Measurements from ENCODE around the gene TET2. TPM values are rescaled to one million over a fixed set of nuclear protein-coding genes. Genes with fewer than 3 reads are reported as not detected.

Gene TET2
- total and polyA plus RNA-seq, 11 donors, result 2.9 to 25.6 (median 13.7) TPM

DNA sequence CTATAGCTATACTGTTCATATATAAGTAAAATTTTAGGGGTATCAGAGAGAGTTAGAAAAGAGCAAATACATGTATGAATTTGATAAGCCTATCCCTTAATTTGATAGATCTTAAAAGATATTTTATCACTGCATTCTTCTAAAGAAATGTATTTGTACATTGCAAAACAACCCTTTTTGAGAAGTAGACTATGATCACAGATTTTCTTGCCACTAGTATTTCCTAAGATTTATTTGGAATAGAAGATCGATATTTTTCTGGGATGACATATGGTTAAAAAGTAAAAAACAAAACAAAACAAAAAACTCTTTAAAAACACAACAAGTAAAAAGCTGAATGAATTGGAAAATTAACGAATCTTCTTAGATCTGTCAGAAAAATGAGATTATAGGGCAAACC is 27.4 kb downstream of the TET2 start:
- intact Hi-C loops (cut with DNase I), result no loop called here
- H3K4me3 ChIP-seq, result no peak overlapping the region
- ATAC-seq, result no peak
- H3K36me3 ChIP-seq, result peaks cover 0 to 10% (median 0%) of the 10 kb centered on the region in 9 donors
- H3K4me1 ChIP-seq, result peaks cover 0 to 21% (median 1%) of the 10 kb centered on the region in 12 donors
- no peaks in the 10 kb centered on the region for H3K27me3 ChIP-seq
- TF ChIP-seq POLR2A (IDR thresholded peaks at IDR 0.05), result no peak
- no peak for TF ChIP-seq CTCF (IDR thresholded peaks at IDR 0.05)
- 95 to 97% (median 97%) methylated on average over 2 of the region's 2 CpGs for WGBS, 4 donors
- H3K9me3 ChIP-seq, result no peaks in the 10 kb centered on the region
- DNase-seq, result no peak
- H3K27ac ChIP-seq, result no peak overlapping the region

GRCh38 chr4:105179539-105180401 is 33.1 kb downstream of the TET2 start:
- Histone ChIP-seq H3K27ac (no peak overlapping the region), H3K27me3 (no peaks in the 10 kb centered on the region)

GRCh38 chr4:105181259-105181658 is 34.6 kb downstream of the TET2 start:
- H3K9me3 ChIP-seq, result no peaks in the 10 kb centered on the region
- H3K27me3 ChIP-seq, result no peaks in the 10 kb centered on the region
- H3K4me3 ChIP-seq, result no peak overlapping the region
- H3K27ac ChIP-seq, result no peak overlapping the region
- ATAC-seq, result no peak
- H3K4me1 ChIP-seq, result peaks cover 0 to 52% (median 17%) of the 10 kb centered on the region in 12 donors
- 55 to 59% (median 56%) methylated on average over 2 of the region's 2 CpGs for WGBS, 4 donors
- DNase-seq, result no peak
- TF ChIP-seq POLR2A (IDR thresholded peaks at IDR 0.05) (no peak), CTCF (IDR thresholded peaks at IDR 0.05) (no peak)
- no peaks in the 10 kb centered on the region for H3K36me3 ChIP-seq
- intact Hi-C loops (cut with DNase I), result no loop called here

More at GRCh38 chr4:105179539-105180401, 33.1 kb downstream of the TET2 start:
- H3K4me1 ChIP-seq, result peaks cover 0 to 41% (median 12%) of the 10 kb centered on the region in 12 donors
- H3K9me3 ChIP-seq, result no peaks in the 10 kb centered on the region
- ATAC-seq (peak in 2 of 4 donors; percentile 42 to 44), DNase-seq (no peak)
- H3K4me3 ChIP-seq, result no peak overlapping the region
- no peaks in the 10 kb centered on the region for H3K36me3 ChIP-seq
- intact Hi-C loops (cut with DNase I), result no loop called here
- TF ChIP-seq POLR2A (IDR thresholded peaks at IDR 0.05) (no peak), CTCF (IDR thresholded peaks at IDR 0.05) (no peak)

- Histone ChIP-seq H3K4me1 (peaks cover 0 to 62% (median 24%) of the 10 kb centered on the region in 12 donors), H3K36me3 (no peaks in the 10 kb centered on the region), H3K27ac (no peak overlapping the region), H3K27me3 (no peaks in the 10 kb centered on the region), H3K4me3 (no peak overlapping the region), H3K9me3 (no peaks in the 10 kb centered on the region)
- WGBS, 4 donors, result 75 to 87% (median 81%) methylated on average over 3 of the region's 3 CpGs
- TF ChIP-seq CTCF (IDR thresholded peaks at IDR 0.05) (no peak), POLR2A (IDR thresholded peaks at IDR 0.05) (no peak)
- intact Hi-C loops (cut with DNase I), result no loop called here
- ATAC-seq, result no peak
- DNase-seq, result no peak
Measured at GRCh38 chr4:105182211-105182610, 35.5 kb downstream of the TET2 start.
